ENCODE data around the gene LEFTY2.

GRCh38 chr1:225930566-225930965 is 10.5 kb downstream of the LEFTY2 start:
- TF ChIP-seq CTCF (conservative IDR thresholded peaks at IDR 0.05) = no peak
- no peak for TF ChIP-seq ZFX (IDR thresholded peaks at IDR 0.05)

Measured in C4-2B (cell line).